OCI-LY3 (cell line): ENCODE measurements around the gene COL9A1.

ENCODE experiments used
- H2AFZ ChIP-seq: fragments of 200-600, 300-600 bp; shearing (Covaris generic); 2 replicates; pipeline ENCODE4 v1.6.0; 2014; ENCODE audit warnings: antibody characterized with exemption, low read depth, low read length
- H3K27ac ChIP-seq: fragments of 200-600, 300-600 bp; sonication (generic); 2 replicates; pipeline ENCODE4 v1.5.1; 2014; ENCODE audit warnings: mild to moderate bottlenecking, low read length, moderate library complexity, mixed read lengths
- H3K27me3 ChIP-seq: fragments of 200-600, 300-600 bp; sonication (generic); 2 replicates; pipeline ENCODE4 v1.6.1; 2014; ENCODE audit warnings: low read depth, low read length, mixed read lengths
- H3K36me3 ChIP-seq: fragments of 200-600, 300-600 bp; sonication (generic); replicated peaks from 2 replicates; pipeline ENCODE3; 2014; ENCODE audit warnings: low read depth, low read length, mixed read lengths
- H3K4me1 ChIP-seq: fragments of 300-600, 200-600 bp; sonication (generic); 2 replicates; pipeline ENCODE4 v1.6.1; 2014; ENCODE audit warnings: low read length, mixed read lengths
- H3K4me2 ChIP-seq: fragments of 200-600, 300-600 bp; sonication (generic); 2 replicates; pipeline ENCODE4 v1.6.1; 2014; ENCODE audit warnings: low read length, mixed read lengths
- H3K4me3 ChIP-seq: fragments of 300-600, 200-600 bp; sonication (generic); 2 replicates; pipeline ENCODE4 v1.5.1; 2014; ENCODE audit warnings: antibody characterized with exemption, mild to moderate bottlenecking, low read length, moderate library complexity
- H3K79me2 ChIP-seq: fragments of 300-600, 200-600 bp; shearing (Covaris generic); 2 replicates; pipeline ENCODE4 v1.6.1; 2014; ENCODE audit warnings: mild to moderate bottlenecking, low read length, mixed read lengths
- H3K9ac ChIP-seq: fragments of 300-600, 200-600 bp; shearing (Covaris generic); 2 replicates; pipeline ENCODE4 v1.6.0; 2014; ENCODE audit warnings: mild to moderate bottlenecking, low read length, moderate library complexity
- H3K9me3 ChIP-seq: fragments of 200-600, 300-600 bp; shearing (Covaris generic); 2 replicates; pipeline ENCODE4 v1.6.1; 2014; ENCODE audit warnings: low read length, mixed read lengths; ENCODE audit not compliant: insufficient read depth
- H4K20me1 ChIP-seq: fragments of 200-600, 300-600 bp; sonication (generic); 2 replicates; pipeline ENCODE4 v1.6.1; 2016; ENCODE audit warnings: low read length, mixed read lengths; ENCODE audit not compliant: insufficient read depth
- EZH2phosphoT487 ChIP-seq: fragments of 200-600 bp; shearing (Covaris generic); IDR thresholded peaks from 2 replicates; pipeline ENCODE4 v1.6.1; 2018; ENCODE audit warnings: antibody characterized with exemption, mixed run types, low read depth
- TF ChIP-seq, protein P1 (sequence below): fragments of 200-600, 300-600 bp; sonication (generic); IDR thresholded peaks from 2 replicates; pipeline ENCODE4 v1.5.1; 2014; ENCODE audit warnings: antibody characterized with exemption, low read length, low read depth

The COL9A1 gene

DNA sequence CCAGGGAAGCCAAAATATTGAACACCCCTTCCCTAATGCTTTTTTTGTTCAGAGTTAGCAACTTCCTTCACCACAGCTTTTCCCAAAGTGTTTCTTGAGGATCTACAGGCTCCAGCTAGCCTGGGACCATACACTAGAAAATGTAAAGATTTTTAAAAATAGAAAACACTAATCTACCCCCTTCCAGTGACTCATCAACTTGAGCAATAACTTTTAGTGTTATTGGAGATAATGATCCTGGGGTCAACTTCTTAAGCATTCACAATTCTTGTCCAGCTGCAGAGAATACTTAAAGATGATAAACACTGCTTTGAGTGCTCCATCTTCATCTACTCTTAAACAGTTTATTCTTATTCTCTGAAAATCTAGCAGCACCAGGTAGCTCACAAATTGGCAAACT lies 131.6 kb downstream of the COL9A1 start:
- Histone ChIP-seq H3K27ac (no peak overlapping the region), H2AFZ (no peak overlapping the region), H3K36me3 (no peaks in the 10 kb centered on the region), H3K4me2 (no peak overlapping the region), H3K79me2 (no peaks in the 10 kb centered on the region), H3K4me3 (no peak overlapping the region), H3K4me1 (peaks cover 5% of the 10 kb centered on the region; the same call in 1 of the 2 replicates), H3K27me3 (peaks cover 6% of the 10 kb centered on the region; the same call in 1 of the 2 replicates), H3K9ac (no peak overlapping the region), H3K9me3 (no peaks in the 10 kb centered on the region), H4K20me1 (no peaks in the 10 kb centered on the region)
- no peak for TF ChIP-seq EZH2phosphoT487
- TF ChIP-seq, protein P1, sequence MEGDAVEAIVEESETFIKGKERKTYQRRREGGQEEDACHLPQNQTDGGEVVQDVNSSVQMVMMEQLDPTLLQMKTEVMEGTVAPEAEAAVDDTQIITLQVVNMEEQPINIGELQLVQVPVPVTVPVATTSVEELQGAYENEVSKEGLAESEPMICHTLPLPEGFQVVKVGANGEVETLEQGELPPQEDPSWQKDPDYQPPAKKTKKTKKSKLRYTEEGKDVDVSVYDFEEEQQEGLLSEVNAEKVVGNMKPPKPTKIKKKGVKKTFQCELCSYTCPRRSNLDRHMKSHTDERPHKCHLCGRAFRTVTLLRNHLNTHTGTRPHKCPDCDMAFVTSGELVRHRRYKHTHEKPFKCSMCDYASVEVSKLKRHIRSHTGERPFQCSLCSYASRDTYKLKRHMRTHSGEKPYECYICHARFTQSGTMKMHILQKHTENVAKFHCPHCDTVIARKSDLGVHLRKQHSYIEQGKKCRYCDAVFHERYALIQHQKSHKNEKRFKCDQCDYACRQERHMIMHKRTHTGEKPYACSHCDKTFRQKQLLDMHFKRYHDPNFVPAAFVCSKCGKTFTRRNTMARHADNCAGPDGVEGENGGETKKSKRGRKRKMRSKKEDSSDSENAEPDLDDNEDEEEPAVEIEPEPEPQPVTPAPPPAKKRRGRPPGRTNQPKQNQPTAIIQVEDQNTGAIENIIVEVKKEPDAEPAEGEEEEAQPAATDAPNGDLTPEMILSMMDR, result no peak

DNA sequence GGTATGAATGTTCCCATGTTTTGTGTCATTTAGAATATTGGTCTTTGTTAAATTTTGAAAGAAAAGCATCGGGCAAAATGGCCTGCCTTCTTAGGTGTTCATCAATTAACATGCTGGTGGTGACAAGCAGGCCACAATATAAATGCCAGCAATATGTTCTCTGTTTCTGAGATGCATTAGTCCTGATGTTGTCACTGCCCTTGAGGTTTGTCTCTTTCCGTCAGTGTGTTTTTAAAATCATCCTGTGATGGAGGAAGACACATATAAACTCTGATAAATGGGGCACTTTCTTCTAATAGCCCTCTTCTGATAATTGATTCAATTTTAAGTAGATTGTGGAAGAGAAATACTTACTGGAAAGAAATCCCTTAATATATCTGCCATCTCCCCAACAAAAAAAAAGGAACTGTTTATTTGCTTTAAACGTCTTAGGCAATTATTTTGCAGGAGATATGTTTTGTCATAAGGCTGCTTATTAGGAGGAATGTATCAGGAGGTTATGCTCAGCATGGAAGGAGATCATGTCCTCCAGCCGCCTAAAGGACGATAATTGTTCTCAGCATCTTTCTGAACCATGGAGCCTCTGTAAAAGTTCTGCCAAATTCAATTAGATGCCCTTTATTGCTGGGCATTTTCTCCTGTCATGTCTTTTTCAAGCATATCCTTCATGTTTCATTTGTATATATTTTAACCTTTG lies 134.1 kb downstream of the COL9A1 start:
- no peak for TF ChIP-seq EZH2phosphoT487
- TF ChIP-seq, protein P1, result no peak
- Histone ChIP-seq H3K36me3 (no peaks in the 10 kb centered on the region), H3K79me2 (no peaks in the 10 kb centered on the region), H3K4me1 (peaks cover 16% of the 10 kb centered on the region), H3K4me2 (no peak overlapping the region), H3K27ac (no peak overlapping the region), H4K20me1 (no peaks in the 10 kb centered on the region), H3K4me3 (no peak overlapping the region), H2AFZ (no peak overlapping the region), H3K9me3 (no peaks in the 10 kb centered on the region), H3K9ac (no peak overlapping the region), H3K27me3 (peaks cover 11% of the 10 kb centered on the region)
